GM19351 (cell line): ENCODE data around the gene JAKMIP1.

Experiments
- ATAC-seq: cut with Tn5 transposase; IDR thresholded peaks from one replicate; pipeline ENCODE4 v1.9.1; 2021; ENCODE audit warnings: mild to moderate bottlenecking, moderate library complexity; ENCODE audit not compliant: unreplicated experiment

Gene JAKMIP1

DNA sequence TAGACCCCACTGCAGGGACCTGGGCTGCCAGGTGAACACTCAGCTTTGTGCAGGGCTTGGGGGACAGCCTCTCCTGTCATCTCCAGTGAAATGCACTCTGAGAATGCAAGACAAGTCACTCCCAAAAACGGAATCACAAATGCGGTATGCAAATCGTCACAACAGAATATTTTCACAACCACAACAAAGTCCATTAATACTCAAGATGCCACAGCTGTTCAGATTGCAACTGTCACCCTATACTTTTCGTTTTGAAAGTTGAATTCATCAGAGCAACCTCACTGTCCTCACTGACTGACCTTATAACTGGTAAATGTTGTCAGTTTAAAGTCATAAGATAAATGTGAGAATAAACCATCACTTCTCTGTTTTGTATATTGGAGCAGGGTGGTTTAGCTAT, 16.6 kb downstream of the JAKMIP1 start:
- ATAC-seq: peak; percentile 43

DNA sequence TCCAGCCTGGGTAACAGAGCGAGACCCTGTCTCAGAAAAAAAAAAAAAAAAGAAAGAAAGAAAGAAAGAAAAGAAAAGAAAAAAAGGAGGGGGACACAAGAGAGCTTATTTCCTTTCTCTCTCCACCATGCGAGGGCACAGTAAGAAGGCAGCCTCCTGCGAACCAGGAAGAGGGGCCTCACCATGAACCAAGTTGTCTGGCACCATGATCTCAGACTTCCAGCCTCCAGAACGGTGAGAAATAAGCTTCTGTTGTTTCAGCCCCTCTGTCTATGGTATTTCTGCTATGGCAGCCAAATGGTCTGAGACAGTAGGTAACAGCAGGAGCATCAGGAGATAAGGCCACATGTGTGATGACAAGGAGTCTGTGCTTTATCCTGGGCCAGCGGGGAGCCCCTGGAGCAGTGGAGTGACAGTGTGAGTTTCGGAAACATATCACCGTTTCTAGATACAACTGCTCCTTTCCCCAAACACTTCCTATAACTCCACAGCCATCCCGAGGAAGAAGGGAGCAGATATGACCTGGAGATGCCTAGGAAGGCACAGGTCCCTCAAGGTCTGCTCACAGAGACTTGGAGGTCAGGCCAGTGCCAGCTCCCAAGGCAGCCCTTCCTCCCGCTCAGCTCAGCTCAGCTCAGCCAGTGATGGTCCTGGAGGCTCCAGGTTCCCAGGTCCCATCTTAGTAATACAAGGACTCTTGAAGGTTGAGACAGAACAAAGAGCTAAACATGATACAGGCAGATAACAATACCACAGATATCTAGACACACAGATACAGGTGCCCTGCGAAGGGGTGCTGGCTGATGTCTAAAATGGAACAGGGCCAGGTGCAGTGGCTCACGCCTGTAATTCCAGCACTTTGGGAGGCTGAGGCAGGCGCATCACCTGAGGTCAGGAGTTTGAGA, 17.7 kb downstream of the JAKMIP1 start:
- no peak for ATAC-seq

DNA sequence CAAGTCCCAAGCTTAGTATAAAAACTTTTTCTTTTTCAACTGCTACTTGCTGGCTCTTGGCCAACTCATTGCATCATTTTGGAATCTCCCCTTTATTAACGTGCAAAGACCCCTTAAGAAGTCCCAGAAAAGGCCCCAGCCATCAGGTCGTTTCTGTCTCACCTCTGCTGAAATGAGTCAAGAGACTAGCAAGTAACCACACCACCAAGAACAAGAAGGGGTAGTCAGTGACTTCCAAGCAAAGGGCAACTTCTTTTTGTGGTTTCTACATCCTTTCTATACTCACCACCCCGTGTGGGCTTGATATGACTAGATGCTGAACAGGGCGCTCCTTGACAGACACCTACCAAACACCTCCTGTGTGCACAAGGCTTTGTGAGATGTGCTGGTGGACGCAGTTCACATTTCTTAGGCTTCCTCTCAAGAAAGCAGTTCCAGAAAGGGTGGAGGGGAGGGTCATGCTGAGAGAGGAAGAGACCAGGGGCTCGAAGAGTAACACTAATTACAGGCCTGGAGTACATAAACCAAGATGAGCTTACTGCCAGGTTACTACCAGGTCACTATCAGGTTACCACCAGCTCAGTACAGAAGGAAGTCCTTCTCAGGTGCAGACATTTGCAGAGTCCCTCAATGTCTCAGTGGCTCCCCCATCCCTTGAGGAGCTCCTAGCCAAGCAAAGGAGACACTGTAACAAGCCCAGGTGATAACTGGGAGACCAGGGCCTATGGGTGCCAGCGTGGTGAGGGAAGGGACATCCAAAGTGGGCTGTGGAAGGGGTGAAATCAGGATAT, 19.3 kb downstream of the JAKMIP1 start:
- peak; percentile 79 for ATAC-seq

DNA sequence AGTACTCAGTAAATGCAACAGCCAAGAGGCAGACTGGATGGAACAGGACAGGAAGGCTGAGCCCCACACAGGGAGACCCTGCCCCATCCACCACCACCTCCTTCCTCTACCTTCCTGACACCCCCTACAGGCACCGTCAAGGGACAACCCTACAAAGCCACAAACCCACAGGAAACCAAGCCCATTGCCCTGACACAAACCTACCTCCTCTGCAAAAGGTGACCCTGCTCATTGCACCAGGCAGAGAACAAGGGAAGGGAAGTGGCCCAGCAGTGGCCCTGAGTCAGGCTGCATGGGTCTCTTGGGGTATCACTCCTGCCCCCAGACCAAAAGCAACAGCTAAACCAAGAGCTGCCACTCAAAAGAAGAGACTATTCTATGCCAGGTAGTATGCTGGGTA, 21.0 kb downstream of the JAKMIP1 start:
- ATAC-seq: no peak

DNA sequence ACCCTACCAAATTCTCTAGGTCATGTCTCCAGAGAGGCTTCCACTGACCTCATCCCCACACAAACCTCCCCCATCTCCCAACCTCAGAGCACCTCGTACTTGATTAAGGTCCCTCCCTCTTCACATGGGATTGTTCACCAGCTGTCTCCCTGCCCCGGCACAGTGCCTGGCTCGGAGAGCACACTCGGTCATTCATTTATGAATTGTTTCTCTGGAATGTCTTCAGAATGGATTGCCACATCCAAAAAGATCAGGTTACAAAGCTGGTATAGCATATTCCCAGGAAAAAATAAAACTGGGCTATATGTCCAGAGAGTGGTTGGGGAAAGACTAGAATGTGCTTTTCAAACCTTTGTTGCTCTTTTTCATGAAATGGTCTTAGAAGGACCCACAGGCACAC, 21.6 kb downstream of the JAKMIP1 start:
- no peak for ATAC-seq

DNA sequence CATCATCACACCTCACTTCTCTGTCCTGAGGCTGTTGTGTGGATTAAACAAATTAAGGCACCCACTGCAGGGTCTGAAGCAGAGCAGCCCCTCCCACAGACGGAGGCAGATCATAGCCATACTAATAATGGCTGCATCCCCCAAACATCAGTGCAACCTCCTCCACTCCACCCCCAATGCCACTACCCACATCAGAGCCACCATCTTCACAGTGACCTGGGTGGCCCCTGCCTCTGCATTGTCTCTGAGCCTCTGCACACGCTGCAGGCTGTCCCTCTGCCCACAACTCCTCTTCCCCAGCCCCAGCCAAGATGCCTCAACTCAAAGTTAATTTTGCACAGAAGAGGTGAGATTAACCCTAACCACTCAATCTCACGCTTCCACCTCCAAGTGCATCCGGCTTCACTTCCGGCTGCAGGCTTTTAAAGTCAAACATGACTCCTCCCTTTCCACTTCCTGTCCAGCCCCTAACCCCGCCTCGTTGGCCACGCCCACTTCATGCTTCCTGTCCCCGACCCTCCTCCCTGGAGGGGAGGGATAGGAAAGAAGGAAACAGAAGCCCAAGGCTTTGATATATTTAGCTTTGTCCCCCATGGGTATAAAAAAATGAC, 22.7 kb downstream of the JAKMIP1 start:
- no peak for ATAC-seq

DNA sequence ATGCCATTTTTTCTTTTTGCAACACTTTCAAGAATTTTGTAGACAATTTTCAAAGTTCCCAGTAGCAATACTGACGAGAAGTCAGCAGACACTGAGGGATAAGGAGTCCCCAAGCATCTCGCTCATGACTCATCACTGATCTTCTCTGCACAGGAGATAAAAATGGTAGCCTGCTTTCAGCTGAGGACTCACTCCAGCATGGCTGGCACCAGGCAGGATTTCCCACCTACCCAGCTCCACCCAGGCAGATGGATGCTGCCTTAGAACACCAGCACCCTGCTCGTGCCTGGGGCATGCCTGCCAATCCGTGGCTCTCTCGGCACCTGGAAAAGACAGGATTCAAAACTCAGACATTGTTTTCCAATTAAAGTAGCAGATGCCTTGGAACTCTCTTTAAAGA, 24.9 kb downstream of the JAKMIP1 start:
- ATAC-seq: no peak

DNA sequence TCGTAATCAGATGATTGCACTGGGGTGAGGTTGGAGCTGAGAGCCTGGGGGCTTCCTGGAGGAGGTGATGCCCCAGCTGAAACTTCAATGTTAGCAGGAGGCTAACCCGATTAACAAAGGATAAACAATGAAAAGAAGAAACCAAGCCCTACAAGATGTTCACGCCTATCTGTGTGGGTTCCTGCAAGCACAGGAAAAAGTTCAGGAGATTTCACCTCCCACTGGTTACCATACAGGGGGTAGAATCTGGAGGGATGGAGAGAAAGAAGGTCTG, 27.5 kb downstream of the JAKMIP1 start:
- ATAC-seq: no peak

DNA sequence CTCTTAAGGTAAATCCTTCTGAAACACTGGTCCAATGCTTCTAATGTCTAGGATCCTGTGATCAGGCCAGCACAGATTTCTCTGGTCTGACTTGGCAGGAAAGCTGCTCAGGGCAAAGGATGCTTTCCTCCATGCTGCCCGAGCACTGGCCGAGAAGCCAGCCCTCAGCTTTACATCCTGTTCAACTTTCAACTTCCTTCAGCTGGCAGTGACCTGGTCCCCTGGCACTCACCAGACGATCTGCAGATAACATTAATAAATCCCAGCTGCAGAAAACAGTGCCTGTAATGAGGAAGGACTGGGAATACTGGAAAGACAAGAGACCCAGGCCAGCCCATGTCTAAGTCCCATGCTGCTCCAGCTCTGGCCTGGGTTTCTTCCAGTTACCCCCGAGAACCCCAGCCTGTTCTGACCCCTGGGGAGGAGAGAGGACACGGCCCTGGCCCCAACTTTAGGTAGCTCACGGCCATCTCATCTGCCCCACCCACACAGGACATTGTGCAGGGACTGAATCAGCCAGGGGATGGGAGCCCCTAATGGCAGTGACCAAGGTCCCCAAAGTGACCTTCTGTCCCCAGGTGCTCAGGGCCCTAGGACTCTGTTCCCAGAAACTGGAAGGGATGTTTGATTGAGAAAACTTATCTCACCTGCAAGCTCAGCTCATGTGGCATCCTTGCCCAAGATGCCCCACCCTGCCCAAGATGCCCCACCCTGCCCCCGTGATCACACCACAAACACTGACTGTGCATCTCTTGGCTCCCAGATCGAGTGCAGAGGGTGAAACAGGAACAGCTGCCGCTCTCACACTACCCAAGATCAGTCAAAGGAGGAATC, 28.0 kb downstream of the JAKMIP1 start:
- ATAC-seq: no peak

DNA sequence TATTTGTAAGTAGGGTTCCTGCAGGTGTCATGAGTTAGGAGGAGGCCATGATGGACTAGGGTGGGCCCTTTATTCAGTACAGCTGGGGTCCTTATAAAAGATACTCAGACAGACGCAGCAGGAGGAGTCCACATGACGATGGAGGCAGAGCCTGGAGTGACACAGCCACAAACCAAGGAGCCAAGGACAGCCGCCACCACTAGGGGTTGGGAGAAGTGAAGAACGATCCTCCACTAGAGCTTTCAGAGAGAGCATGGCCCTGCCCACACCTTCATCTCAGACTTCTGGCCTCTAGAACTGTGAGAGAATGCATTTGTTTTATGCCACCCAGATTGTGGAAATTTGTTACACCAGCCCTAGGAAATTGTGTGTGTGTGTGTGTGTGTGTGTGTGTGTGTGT, 31.1 kb downstream of the JAKMIP1 start:
- ATAC-seq: no peak

DNA sequence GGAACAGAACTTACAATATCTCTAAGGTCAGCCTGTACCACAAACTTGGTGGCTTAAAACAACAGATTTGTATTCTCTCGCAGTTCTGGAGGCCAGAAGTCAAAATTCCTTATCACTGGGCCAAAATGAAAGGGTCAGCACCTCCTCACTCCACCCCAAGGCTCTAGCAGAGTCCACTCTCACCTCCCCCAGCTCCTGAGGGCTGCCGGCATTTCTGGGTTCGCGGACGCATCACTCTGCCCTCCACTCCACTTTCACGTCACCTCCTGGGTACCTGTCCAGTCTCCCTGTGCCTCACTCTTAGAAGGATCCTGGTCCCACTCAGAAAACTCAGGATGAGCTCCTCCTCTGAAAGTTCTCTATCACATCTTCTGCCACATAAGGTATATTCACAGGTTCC, 34.6 kb downstream of the JAKMIP1 start:
- no peak for ATAC-seq

DNA sequence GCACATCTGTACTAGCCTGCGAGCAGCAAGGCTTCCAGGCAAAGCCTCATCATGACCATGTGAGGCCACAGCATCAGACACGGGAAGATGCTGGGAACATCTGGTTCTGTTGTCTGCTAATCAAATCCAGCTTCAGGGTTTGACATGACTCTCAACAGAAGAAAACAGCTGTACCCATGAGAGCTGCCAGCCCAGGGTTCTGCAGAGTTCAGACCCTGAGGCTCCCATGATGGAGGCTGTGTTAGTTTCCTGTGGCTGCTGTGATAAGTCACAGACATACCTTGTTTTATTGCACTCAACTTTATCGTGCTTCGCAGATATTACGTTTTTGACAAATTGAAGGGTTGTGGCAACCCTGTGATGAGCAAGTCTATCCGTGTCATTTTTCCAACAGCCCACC, 37.5 kb downstream of the JAKMIP1 start:
- ATAC-seq: no peak

DNA sequence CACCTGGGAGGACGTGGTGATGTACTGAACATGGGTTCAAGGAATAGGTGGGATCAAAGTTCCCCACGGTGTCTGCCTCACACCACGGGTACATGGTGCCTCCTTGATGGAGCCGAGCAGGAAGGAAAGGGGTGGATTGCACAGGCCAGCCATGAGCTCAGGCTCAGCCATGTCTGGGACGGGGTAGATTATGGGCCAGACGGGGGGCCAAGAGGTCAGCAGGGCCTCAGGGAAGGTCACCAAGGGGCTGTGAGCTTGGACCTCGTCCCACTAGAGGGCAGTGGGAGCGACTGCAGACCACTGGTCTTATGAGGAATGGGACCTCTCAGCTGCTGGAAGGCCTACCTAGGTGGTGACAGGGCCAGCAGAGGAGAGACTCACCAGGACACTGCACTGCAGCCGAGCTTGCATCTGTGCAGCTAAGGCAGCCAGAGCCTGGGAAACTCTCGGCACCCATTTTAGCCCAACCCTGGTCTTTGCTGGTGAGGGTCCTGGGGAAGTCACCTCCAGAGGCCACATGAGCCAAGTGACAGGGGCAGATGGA, 38.4 kb downstream of the JAKMIP1 start:
- no peak for ATAC-seq

DNA sequence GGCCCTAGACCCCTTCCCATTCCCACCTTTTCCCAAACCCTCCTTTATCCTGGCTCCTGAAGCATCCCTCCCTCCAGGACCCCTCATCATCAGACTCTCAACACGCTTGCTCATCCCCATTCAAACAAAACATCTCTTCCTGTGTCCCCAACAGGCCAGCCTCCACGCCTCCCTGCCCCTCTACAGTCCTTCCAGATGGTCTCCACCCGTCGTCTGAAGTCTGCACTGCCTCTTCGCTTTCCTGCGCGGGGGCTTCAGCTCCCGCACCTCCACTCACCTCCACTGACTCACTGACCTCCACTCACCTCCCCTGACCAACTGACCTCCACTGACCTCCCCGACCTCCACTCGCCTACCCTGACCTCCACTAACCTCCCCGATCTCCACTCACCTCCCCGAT, 39.8 kb downstream of the JAKMIP1 start:
- no peak for ATAC-seq

DNA sequence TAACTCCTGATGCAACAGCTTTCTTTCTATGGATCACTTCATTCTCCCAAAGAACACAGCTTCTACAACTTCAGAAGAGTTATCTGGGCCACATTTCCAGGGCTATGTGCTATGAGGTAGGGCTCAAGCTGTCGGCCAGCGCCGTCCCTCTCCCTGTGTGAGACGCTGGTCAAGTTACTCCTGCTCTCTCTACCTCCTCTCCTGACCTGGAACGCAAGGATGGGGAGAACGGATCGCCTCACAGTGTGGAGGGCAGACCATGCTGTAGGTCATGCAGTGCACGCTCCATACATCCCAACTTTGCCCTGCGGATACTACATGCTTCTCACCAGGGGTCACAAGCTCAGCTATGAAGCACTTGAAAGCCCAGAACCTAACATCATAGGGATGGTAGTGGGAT, 42.4 kb downstream of the JAKMIP1 start:
- ATAC-seq: no peak

DNA sequence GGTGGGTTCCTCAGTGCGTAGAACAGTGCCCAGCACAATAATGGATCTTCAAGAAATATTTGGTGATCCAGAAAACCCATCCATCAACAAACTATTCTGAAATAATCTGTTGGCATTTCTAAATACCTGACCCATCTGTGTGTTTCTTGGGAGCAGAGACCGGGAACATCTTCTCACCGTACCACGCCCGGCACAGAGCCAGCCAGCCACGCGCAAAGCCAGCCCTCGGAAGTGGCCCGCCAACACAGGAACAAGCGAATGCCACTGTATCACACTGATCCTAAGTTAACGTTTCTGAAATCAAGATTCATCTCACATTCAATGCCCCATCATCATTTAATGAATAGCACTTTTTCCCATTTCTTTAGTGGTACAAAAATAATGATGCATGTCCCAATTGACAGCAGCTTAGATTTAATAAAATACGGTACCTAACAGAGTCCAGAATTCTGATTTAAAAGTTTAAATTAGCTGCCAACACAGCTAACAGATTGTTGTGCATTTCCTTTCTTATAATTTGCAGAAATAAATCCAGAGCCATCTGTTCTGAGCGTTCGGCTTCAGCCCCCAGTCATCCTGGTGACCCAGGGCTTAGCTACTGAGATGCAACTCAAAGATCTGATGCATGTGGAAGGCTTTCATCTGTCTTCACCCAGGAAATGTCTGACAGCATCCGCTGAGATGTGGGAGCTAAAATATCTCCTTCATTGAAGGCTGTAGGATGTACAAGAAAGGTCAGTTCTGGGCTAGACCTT, 44.2 kb downstream of the JAKMIP1 start:
- ATAC-seq: no peak

DNA sequence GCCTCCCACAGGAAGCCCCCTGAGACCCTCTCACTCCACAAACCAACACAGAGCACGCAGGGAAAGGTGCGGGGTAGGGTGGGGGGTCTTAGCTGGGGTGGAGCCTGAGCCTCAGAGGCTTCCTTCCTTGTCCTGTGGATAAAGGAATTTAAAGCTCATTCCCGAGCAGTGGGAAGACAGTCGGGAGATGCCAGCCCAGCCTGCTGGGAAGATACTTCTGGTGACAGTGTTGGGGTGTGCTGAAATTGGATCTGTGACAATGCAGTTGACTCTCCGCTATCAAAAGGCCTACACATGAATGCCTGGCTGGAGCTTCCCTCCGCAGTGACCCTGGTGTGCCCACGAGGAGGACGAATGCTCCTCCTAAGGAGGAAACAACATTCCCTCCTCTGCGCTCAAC, 45.5 kb downstream of the JAKMIP1 start:
- ATAC-seq: no peak

DNA sequence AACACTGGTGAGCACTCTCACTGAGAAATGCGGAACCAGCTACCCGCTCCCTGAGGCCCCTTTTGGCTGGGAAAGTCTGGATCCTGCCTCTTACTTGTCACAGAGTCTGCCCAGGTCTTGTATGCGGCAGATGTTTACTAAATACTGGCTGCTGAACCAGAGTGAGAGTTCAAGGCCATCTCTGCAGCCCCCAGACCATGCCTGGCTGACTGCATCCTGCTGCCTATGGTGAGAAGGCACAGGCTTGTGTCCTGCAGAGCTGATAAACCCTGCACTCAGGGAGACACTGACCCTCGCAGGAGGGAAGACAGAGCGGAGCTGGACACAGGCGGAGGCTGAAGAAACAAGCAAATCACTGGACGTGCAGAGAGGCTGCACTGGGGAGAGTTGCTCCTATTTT, 46.5 kb downstream of the JAKMIP1 start:
- no peak for ATAC-seq

DNA sequence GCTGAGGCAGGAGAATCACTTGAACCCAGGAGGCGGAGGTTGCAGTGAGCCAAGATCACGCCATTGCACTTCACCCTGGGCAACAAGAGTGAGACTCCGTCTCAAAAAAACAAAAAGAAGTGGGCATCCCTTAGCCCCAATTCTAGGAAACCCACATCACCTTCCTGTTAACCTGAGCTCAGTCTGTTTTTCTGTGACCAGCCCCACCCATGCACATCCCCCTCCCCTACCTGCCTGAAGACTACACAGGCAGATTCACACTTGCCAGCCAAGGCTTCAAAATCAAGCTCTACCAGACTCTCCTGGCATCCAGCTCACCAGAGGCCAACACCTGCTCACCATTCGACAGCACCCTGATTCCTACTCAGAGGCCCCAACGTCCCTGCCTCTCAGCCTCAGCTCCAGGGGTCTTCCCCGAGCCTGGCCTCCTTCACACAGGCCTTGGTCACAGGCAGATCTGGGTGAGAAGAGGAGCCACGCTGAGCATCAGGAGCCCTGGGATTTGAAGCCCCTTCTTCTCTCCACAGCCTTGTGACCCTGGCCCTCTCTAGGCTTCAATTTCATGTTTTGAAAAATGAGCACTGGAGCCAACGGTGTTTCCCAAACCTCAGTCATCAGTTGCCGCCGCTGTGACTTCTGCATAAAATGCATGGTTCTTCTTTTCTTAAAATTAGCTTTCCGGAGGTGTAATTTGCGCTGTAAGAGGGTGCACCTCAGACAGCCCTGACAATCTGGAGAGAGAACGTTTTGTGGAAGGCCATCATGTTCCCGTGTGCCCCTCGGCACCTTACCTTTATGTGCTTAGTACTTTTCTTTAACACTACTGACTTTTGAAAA, 47.3 kb downstream of the JAKMIP1 start:
- no peak for ATAC-seq
